Measurements from ENCODE around the gene TMEM187. TPM values are rescaled to one million over a fixed set of nuclear protein-coding genes. Genes with fewer than 3 reads are reported as not detected.
"Not testable (repeated sequence)": the region's sequence is repeated elsewhere in the genome, so short reads cannot be mapped to it uniquely, and the experiment has no call there.

TMEM187 gene
- polyA plus RNA-seq, 6 donors from 2014 or later: 5.0 to 13.6 (median 8.1) TPM

GRCh38 chrX:153989973-153990655 is 17.6 kb downstream of the TMEM187 start:
- peaks cover 0 to 4% (median 0%) of the 10 kb centered on the region in 7 donors for H3K9me3 Mint-ChIP-seq
- no peaks in the 10 kb centered on the region for H3K36me3 Mint-ChIP-seq
- H3K4me1 Mint-ChIP-seq: peaks cover 0 to 14% (median 0%) of the 10 kb centered on the region in 3 donors
- DNase-seq (no peak), ATAC-seq (ENCODE audit: low read depth in 2 of 2) (no peak)
- no peaks in the 10 kb centered on the region for H3K27me3 Mint-ChIP-seq
- H3K27ac Mint-ChIP-seq: peak overlapping the region in 1 of 6 donors; percentile 33
- H3K4me3 Mint-ChIP-seq: no peak overlapping the region

- H3K4me3 Mint-ChIP-seq: no peak overlapping the region
- no peak for ATAC-seq (ENCODE audit: low read depth in 2 of 2)
- no peaks in the 10 kb centered on the region for H3K27me3 Mint-ChIP-seq
- no peaks in the 10 kb centered on the region for H3K36me3 Mint-ChIP-seq
- no peak overlapping the region for H3K27ac Mint-ChIP-seq
- DNase-seq: no peak
- H3K9me3 Mint-ChIP-seq: peaks cover 0 to 4% (median 0%) of the 10 kb centered on the region in 7 donors
- peaks cover 0 to 6% (median 0%) of the 10 kb centered on the region in 3 donors for H3K4me1 Mint-ChIP-seq
Observed at GRCh38 chrX:153991013-153991580, 18.5 kb downstream of the TMEM187 start.

- H3K27me3 Mint-ChIP-seq: no peaks in the 10 kb centered on the region
- no peaks in the 10 kb centered on the region for H3K36me3 Mint-ChIP-seq
Observed at GRCh38 chrX:153992180-153992579, 19.6 kb downstream of the TMEM187 start.

GRCh38 chrX:153993079-153993478 is 20.5 kb downstream of the TMEM187 start:
- peaks cover 0 to 2% (median 0%) of the 10 kb centered on the region in 3 donors for H3K4me1 Mint-ChIP-seq
- peak overlapping the region in 1 of 6 donors; percentile 81 for H3K27ac Mint-ChIP-seq
- no peak for DNase-seq
- peaks cover 0 to 4% (median 0%) of the 10 kb centered on the region in 7 donors for H3K9me3 Mint-ChIP-seq
- no peaks in the 10 kb centered on the region for H3K36me3 Mint-ChIP-seq
- H3K4me3 Mint-ChIP-seq: peak overlapping the region in 1 of 8 donors; percentile 9
- ATAC-seq (ENCODE audit: low read depth in 2 of 2): no peak
- H3K27me3 Mint-ChIP-seq: no peaks in the 10 kb centered on the region

More at GRCh38 chrX:153992180-153992579, 19.6 kb downstream of the TMEM187 start:
- Mint-ChIP-seq H3K9me3 (peaks cover 0 to 4% (median 0%) of the 10 kb centered on the region in 7 donors), H3K27ac (peak overlapping the region in 1 of 6 donors; percentile 21), H3K4me1 (peaks cover 0 to 2% (median 0%) of the 10 kb centered on the region in 3 donors), H3K4me3 (peak overlapping the region in 1 of 8 donors; percentile 61)
- ATAC-seq (ENCODE audit: low read depth in 2 of 2) (no peak), DNase-seq (no peak)

GRCh38 chrX:153993978-153994377 is 21.4 kb downstream of the TMEM187 start:
- Mint-ChIP-seq H3K27me3 (no peaks in the 10 kb centered on the region), H3K4me3 (no peak overlapping the region), H3K36me3 (no peaks in the 10 kb centered on the region), H3K9me3 (peaks cover 0 to 4% (median 0%) of the 10 kb centered on the region in 7 donors), H3K4me1 (peaks cover 0 to 2% (median 0%) of the 10 kb centered on the region in 3 donors), H3K27ac (no peak overlapping the region)
- ATAC-seq (ENCODE audit: low read depth in 2 of 2): no peak
- no peak for DNase-seq

- H3K4me3 Mint-ChIP-seq; H3K4me1 Mint-ChIP-seq; H3K36me3 Mint-ChIP-seq; H3K27ac Mint-ChIP-seq; DNase-seq; H3K27me3 Mint-ChIP-seq; ATAC-seq (ENCODE audit: low read depth in 2 of 2); H3K9me3 Mint-ChIP-seq: not testable (repeated sequence)
Observed at GRCh38 chrX:153994398-153994797, 21.8 kb downstream of the TMEM187 start.

- H3K4me1 Mint-ChIP-seq: peaks cover 0 to 2% (median 0%) of the 10 kb centered on the region in 3 donors
- DNase-seq (no peak), ATAC-seq (ENCODE audit: low read depth in 2 of 2) (no peak)
- H3K9me3 Mint-ChIP-seq: peaks cover 0 to 4% (median 0%) of the 10 kb centered on the region in 7 donors
- no peak overlapping the region for H3K27ac Mint-ChIP-seq
- no peaks in the 10 kb centered on the region for H3K36me3 Mint-ChIP-seq
- no peaks in the 10 kb centered on the region for H3K27me3 Mint-ChIP-seq
- H3K4me3 Mint-ChIP-seq: no peak overlapping the region
Observed at GRCh38 chrX:153995504-153995903, 22.9 kb downstream of the TMEM187 start.

- peak overlapping the region in 1 of 8 donors; percentile 65 for H3K4me3 Mint-ChIP-seq
- H3K9me3 Mint-ChIP-seq: no peaks in the 10 kb centered on the region
- ATAC-seq (ENCODE audit: low read depth in 2 of 2): no peak
- H3K36me3 Mint-ChIP-seq: no peaks in the 10 kb centered on the region
- DNase-seq: no peak
- H3K27me3 Mint-ChIP-seq: no peaks in the 10 kb centered on the region
- H3K27ac Mint-ChIP-seq: peak overlapping the region in 1 of 6 donors; percentile 59
- peaks cover 16 to 30% (median 25%) of the 10 kb centered on the region in 3 donors for H3K4me1 Mint-ChIP-seq
Observed at GRCh38 chrX:153999359-154000037, 26.9 kb downstream of the TMEM187 start.

- no peak for ATAC-seq (ENCODE audit: low read depth in 2 of 2)
- no peaks in the 10 kb centered on the region for H3K9me3 Mint-ChIP-seq
Observed at GRCh38 chrX:154000051-154000450, 27.5 kb downstream of the TMEM187 start.

GRCh38 chrX:154002215-154002719 is 29.7 kb downstream of the TMEM187 start:
- Mint-ChIP-seq H3K27ac (peak overlapping the region; percentile 54 to 94 (median 88)), H3K4me1 (peaks cover 21 to 49% (median 37%) of the 10 kb centered on the region in 3 donors), H3K9me3 (no peaks in the 10 kb centered on the region), H3K4me3 (peak overlapping the region; percentile 27 to 86 (median 82)), H3K36me3 (no peaks in the 10 kb centered on the region), H3K27me3 (no peaks in the 10 kb centered on the region)
- DNase-seq (no peak), ATAC-seq (ENCODE audit: low read depth in 2 of 2) (peak; percentile 63 to 77)

More at GRCh38 chrX:154000051-154000450, 27.5 kb downstream of the TMEM187 start:
- Mint-ChIP-seq H3K4me3 (peak overlapping the region in 1 of 8 donors; percentile 65), H3K4me1 (peaks cover 16 to 33% (median 31%) of the 10 kb centered on the region in 3 donors), H3K27me3 (no peaks in the 10 kb centered on the region), H3K27ac (no peak overlapping the region), H3K36me3 (no peaks in the 10 kb centered on the region)
- no peak for DNase-seq

- ATAC-seq (ENCODE audit: low read depth in 2 of 2): no peak
- peaks cover 34 to 66% (median 53%) of the 10 kb centered on the region in 3 donors for H3K4me1 Mint-ChIP-seq
- peak overlapping the region in 5 of 8 donors; percentile 32 to 66 (median 53) for H3K4me3 Mint-ChIP-seq
- no peak for DNase-seq
- H3K27ac Mint-ChIP-seq: peak overlapping the region; percentile 27 to 85 (median 69)
- H3K27me3 Mint-ChIP-seq: no peaks in the 10 kb centered on the region
- no peaks in the 10 kb centered on the region for H3K36me3 Mint-ChIP-seq
- no peaks in the 10 kb centered on the region for H3K9me3 Mint-ChIP-seq
Observed at GRCh38 chrX:154004315-154004714, 31.8 kb downstream of the TMEM187 start.

- no peaks in the 10 kb centered on the region for H3K9me3 Mint-ChIP-seq
- no peak for ATAC-seq (ENCODE audit: low read depth in 2 of 2)
- H3K27me3 Mint-ChIP-seq: no peaks in the 10 kb centered on the region
- no peaks in the 10 kb centered on the region for H3K36me3 Mint-ChIP-seq
- H3K27ac Mint-ChIP-seq: peak overlapping the region; percentile 27 to 100 (median 98)
- peaks cover 30 to 64% (median 49%) of the 10 kb centered on the region in 3 donors for H3K4me1 Mint-ChIP-seq
- peak overlapping the region in 2 of 8 donors; percentile 78 to 83 for H3K4me3 Mint-ChIP-seq
- no peak for DNase-seq
Observed at GRCh38 chrX:154006947-154007346, 34.4 kb downstream of the TMEM187 start.

GRCh38 chrX:154008521-154008920 is 36.0 kb downstream of the TMEM187 start:
- DNase-seq: no peak
- ATAC-seq (ENCODE audit: low read depth in 2 of 2): no peak

More at GRCh38 chrX:154008521-154008920, 36.0 kb downstream of the TMEM187 start:
- Mint-ChIP-seq H3K27ac (peak overlapping the region; percentile 85 to 100 (median 98)), H3K36me3 (no peaks in the 10 kb centered on the region), H3K27me3 (no peaks in the 10 kb centered on the region), H3K9me3 (no peaks in the 10 kb centered on the region), H3K4me1 (peaks cover 24 to 50% (median 39%) of the 10 kb centered on the region in 3 donors), H3K4me3 (peak overlapping the region in 7 of 8 donors; percentile 55 to 83 (median 78))
